Stomach (tissue), 4 donors: Measurements from ENCODE around the gene PCNX3.

Experiments used
- EP300 ChIP-seq: sonication (generic); formaldehyde crosslinking; IDR thresholded peaks from one replicate; pipeline ENCODE4 v1.6.1; 2017; ENCODE audit warnings: antibody characterized with exemption
- POLR2A ChIP-seq, 4 donors: fragments of 450-650 bp; IDR thresholded peaks; one replicate each; pipeline ENCODE4 v1.6.1; 2016; ENCODE audit warnings: antibody characterized with exemption in 4 of 4, control low read depth in 2 of 4, mild to moderate bottlenecking in 1 of 4, moderate library complexity in 1 of 4
- POLR2AphosphoS5 ChIP-seq, 3 donors: sonication (generic); formaldehyde crosslinking; IDR thresholded peaks; one replicate each; pipeline ENCODE4 v1.6.1; 2016; ENCODE audit warnings: antibody characterized with exemption in 3 of 3
- TF ChIP-seq, protein P1 (sequence below), 7 experiments: fragments of 450-650 bp in 4 of 7; fragments of 200-600 bp in 3 of 7; sonication (generic) in 3 of 7; IDR thresholded peaks; one replicate each; pipeline ENCODE4 v1.5.1; 2016 to 2019; ENCODE audit warnings: antibody characterized with exemption in 7 of 7, control low read depth in 2 of 7, mild to moderate bottlenecking in 1 of 7

DNA sequence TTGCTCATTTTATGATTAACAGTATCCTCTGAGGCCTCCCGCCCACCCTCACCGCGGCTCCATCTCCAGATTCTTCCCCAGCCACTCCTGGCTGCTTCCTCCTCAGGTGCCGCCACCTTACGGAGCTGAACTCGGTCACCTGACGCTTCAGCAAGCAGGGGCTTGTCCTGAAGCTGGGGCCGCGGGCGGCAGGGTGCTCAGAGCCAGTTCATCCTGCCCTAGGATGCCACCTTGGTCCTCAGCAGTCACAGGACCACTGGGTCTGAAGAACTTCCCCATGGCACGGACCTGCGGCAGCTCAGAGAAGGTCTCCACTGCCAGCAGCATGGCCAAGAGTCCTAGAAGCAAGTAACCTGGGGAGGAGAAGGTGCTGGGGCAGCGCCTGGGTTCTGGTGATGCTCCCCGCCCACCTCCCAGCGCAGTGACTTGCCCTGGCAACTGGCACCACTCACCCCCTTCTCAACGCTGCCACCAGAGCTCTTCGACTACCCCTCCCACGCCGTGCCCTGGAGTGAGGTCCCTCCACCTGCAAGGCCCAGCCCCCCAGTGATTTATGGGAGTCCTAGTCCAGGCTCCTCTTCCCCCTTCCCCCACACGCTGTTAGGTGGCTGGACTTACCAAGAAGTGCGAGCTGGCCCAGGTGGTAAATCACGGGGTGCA lies 22.6 kb upstream of the PCNX3 start:
- TF ChIP-seq POLR2A (IDR thresholded peaks at IDR 0.05) (no peak), POLR2AphosphoS5 (IDR thresholded peaks at IDR 0.05) (no peak), EP300 (no peak)
- TF ChIP-seq, protein P1, sequence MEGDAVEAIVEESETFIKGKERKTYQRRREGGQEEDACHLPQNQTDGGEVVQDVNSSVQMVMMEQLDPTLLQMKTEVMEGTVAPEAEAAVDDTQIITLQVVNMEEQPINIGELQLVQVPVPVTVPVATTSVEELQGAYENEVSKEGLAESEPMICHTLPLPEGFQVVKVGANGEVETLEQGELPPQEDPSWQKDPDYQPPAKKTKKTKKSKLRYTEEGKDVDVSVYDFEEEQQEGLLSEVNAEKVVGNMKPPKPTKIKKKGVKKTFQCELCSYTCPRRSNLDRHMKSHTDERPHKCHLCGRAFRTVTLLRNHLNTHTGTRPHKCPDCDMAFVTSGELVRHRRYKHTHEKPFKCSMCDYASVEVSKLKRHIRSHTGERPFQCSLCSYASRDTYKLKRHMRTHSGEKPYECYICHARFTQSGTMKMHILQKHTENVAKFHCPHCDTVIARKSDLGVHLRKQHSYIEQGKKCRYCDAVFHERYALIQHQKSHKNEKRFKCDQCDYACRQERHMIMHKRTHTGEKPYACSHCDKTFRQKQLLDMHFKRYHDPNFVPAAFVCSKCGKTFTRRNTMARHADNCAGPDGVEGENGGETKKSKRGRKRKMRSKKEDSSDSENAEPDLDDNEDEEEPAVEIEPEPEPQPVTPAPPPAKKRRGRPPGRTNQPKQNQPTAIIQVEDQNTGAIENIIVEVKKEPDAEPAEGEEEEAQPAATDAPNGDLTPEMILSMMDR (IDR thresholded peaks at IDR 0.05) = no peak
